Measurements from ENCODE around the gene EGR1. TPM values are rescaled to one million over a fixed set of nuclear protein-coding genes. Genes with fewer than 3 reads are reported as not detected.

EGR1 gene
- total and polyA plus RNA-seq, 2 of the 4 experiments (the other 2 are of a cell fraction), result 2.9 to 104 TPM

- ChIA-PET CTCF (interaction anchor here (1.0 to 1.3 kb wide), 2 partner anchors 11 to 43 kb away, joined by 3 to 5 read pairs; no protein-coding TSS in a partner anchor), POLR2A (ENCODE audit: unreplicated experiment) (interaction anchor here (0.5 to 0.6 kb wide), 2 partner anchors 103 to 272 kb away, joined by 7 to 20 read pairs; no protein-coding TSS in a partner anchor)
- TSS peak; percentile 57 for BruUV-seq (replicated peaks)
- TF ChIP-seq MXI1 (IDR thresholded peaks at IDR 0.05; ENCODE audit: borderline replicate concordance, low read depth, low read length) (no peak), RAD21 (IDR thresholded peaks at IDR 0.05; ENCODE audit: low read length) (no peak), CHD1 (IDR thresholded peaks at IDR 0.05; ENCODE audit: low read depth, low read length) (no peak), MAZ (IDR thresholded peaks at IDR 0.05; ENCODE audit: borderline replicate concordance, low read depth, low read length) (no peak), MAFK (IDR thresholded peaks at IDR 0.05; ENCODE audit: low read depth, low read length) (no peak), FOS (IDR thresholded peaks at IDR 0.05; ENCODE audit: low read depth, low read length) (no peak), CEBPB (IDR thresholded peaks at IDR 0.05; ENCODE audit: low read depth, low read length) (no peak), CTCF (conservative IDR thresholded peaks at IDR 0.05; ENCODE audit: low read depth, low read length) (no peak), RCOR1 (IDR thresholded peaks at IDR 0.05; ENCODE audit: insufficient replicate concordance, low read length) (no peak), NFE2L2 (IDR thresholded peaks at IDR 0.05; ENCODE audit: low read depth, low read length) (no peak), POLR2A (IDR thresholded peaks at IDR 0.05; ENCODE audit: low read depth, low read length) (no peak), BHLHE40 (IDR thresholded peaks at IDR 0.05; ENCODE audit: low read depth, low read length) (no peak), RFX5 (IDR thresholded peaks at IDR 0.05; ENCODE audit: low read depth, low read length) (no peak)
- TF ChIP-seq, protein P1, sequence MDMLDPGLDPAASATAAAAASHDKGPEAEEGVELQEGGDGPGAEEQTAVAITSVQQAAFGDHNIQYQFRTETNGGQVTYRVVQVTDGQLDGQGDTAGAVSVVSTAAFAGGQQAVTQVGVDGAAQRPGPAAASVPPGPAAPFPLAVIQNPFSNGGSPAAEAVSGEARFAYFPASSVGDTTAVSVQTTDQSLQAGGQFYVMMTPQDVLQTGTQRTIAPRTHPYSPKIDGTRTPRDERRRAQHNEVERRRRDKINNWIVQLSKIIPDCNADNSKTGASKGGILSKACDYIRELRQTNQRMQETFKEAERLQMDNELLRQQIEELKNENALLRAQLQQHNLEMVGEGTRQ (IDR thresholded peaks at IDR 0.05; ENCODE audit: low read depth, low read length), result no peak
- TF ChIP-seq, protein P2, sequence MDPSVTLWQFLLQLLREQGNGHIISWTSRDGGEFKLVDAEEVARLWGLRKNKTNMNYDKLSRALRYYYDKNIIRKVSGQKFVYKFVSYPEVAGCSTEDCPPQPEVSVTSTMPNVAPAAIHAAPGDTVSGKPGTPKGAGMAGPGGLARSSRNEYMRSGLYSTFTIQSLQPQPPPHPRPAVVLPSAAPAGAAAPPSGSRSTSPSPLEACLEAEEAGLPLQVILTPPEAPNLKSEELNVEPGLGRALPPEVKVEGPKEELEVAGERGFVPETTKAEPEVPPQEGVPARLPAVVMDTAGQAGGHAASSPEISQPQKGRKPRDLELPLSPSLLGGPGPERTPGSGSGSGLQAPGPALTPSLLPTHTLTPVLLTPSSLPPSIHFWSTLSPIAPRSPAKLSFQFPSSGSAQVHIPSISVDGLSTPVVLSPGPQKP (IDR thresholded peaks at IDR 0.05; ENCODE audit: borderline replicate concordance, low read depth, low read length), result no peak
These were observed 27.3 kb downstream of the EGR1 start for GRCh38 chr5:138492560-138493045.

More at GRCh38 chr5:138492560-138493045, 27.3 kb downstream of the EGR1 start:
- H3K36me3 ChIP-seq (ENCODE audit: control insufficient read depth, insufficient read depth, low read length), result no peaks in the 10 kb centered on the region
- peak overlapping the region; percentile 21 for H2BK5ac ChIP-seq (ENCODE audit: low read depth, low read length, poor library complexity, severe bottlenecking)
- H3K4ac ChIP-seq (ENCODE audit: low read depth, low read length), result peak overlapping the region; percentile 22
- H2BK20ac ChIP-seq (ENCODE audit: low read depth, low read length), result no peak overlapping the region; the same call in 1 of the 2 replicates
- peak overlapping the region; percentile 41 for H3K14ac ChIP-seq (replicated peaks; ENCODE audit: low read depth, low read length)
- ATAC-seq (ENCODE audit: low read depth), result peak; percentile 1; the same call in 1 of the 2 replicates
- H3K79me1 ChIP-seq (ENCODE audit: low read depth in 1 of 2, low read length in 2 of 2), result no peaks in the 10 kb centered on the region
- DNase-seq, result no peak
- 0 out of 2 replicates have a peak overlapping the region, but pooled peaks have one; percentile 27 for H3K56ac ChIP-seq (ENCODE audit: extremely low read depth, insufficient read depth, low read length)
- peak overlapping the region; percentile 66 for H3K27ac ChIP-seq (ENCODE audit: insufficient read depth, low read length)
- no peaks in the 10 kb centered on the region for H3K9me3 ChIP-seq (ENCODE audit: control insufficient read depth, insufficient read depth, low read length)
- no peak overlapping the region for H2BK120ac ChIP-seq (ENCODE audit: low read depth, low read length)
- H3K4me3 ChIP-seq (ENCODE audit: insufficient read depth, low read depth, low read length), result peak overlapping the region; percentile 58
- intact Hi-C loops (cut with micrococcal nuclease) (no loop called here), in situ Hi-C loops (cut with MboI; ENCODE audit: low sequenced_read_pairs) (no loop called here), dilution Hi-C loops (cut with HindIII; ENCODE audit: low sequenced_read_pairs, unreplicated experiment) (no loop called here)
- H3K4me1 ChIP-seq (ENCODE audit: control insufficient read depth, insufficient read depth, low read length), result peaks cover 18% of the 10 kb centered on the region
- peak overlapping the region; percentile 67 to 88 for H4K8ac ChIP-seq (ENCODE audit: low read depth in 2 of 2, low read length in 2 of 2)
- H3K18ac ChIP-seq (ENCODE audit: low read depth, low read length), result peak overlapping the region; percentile 48; the same call in 1 of the 2 replicates
- peak overlapping the region; percentile 43 for H4K5ac ChIP-seq (ENCODE audit: low read depth, low read length)
- H3K23ac ChIP-seq (ENCODE audit: low read depth, low read length), result peak overlapping the region; percentile 90; the same call in 1 of the 2 replicates
- peak overlapping the region; percentile 70 for H4K91ac ChIP-seq (ENCODE audit: insufficient read depth, low read depth, low read length)
- H3K9me1 ChIP-seq (ENCODE audit: insufficient read depth, low read length), result peaks cover 9% of the 10 kb centered on the region; the same call in 1 of the 2 replicates
- peak overlapping the region; percentile 75 for H3K9ac ChIP-seq (ENCODE audit: low read depth, low read length)
- peak overlapping the region; percentile 97 for H2AK9ac ChIP-seq (replicated peaks; ENCODE audit: low read depth, low read length, poor library complexity)
- peak overlapping the region; percentile 96 for H3K4me2 ChIP-seq (ENCODE audit: low read depth, low read length)
- H2AK5ac ChIP-seq (ENCODE audit: low read depth, low read length), result peak overlapping the region; percentile 95
- peaks cover 11% of the 10 kb centered on the region; the same call in 1 of the 2 replicates for H3K27me3 ChIP-seq (ENCODE audit: control insufficient read depth, insufficient read depth, low read length)
- 53% methylated on average over 2 of the region's 10 CpGs; no CpG with 5 or more reads in 1 of the 2 experiments for WGBS, 2 experiments (ENCODE audit: extremely low coverage in 2 of 2, insufficient read length in 1 of 2)
- H2BK15ac ChIP-seq (ENCODE audit: low read depth, low read length), result peak overlapping the region; percentile 78; the same call in 1 of the 3 replicates
- peak overlapping the region; percentile 94 for H2AFZ ChIP-seq (replicated peaks; ENCODE audit: low read length, poor library complexity)
- H4K20me1 ChIP-seq (ENCODE audit: insufficient read depth, low read length), result no peaks in the 10 kb centered on the region

All from IMR-90 (cell line).